Measurements from ENCODE around the gene RBM33.

RBM33 gene

DNA sequence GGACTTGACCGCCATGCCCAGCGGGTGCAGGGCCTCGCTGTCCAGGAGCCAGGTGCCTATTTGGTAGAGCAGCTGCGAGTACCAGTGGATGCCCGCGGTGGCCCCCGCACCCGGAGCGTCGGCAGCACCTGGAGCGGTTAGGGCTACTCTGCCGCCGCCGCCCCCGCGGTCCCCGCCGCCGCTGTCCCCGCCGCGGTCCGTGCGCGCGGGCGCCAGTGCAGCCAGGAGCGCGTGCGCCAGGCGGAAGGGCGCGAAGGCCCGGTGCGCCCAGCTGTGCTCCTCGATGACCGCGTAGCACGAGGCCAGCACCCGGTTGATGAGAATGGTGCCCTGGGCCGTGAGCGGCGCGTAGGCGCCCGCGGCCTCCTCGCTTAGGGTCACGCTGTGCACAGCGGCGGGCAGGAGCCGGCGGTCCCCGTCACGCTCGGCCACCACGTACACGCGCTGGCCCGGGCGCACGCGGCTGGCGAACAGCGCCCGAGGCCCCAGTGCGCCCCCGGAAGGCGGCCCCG lies 158.5 kb downstream of the RBM33 start:
- DNase-seq, result no peak

DNA sequence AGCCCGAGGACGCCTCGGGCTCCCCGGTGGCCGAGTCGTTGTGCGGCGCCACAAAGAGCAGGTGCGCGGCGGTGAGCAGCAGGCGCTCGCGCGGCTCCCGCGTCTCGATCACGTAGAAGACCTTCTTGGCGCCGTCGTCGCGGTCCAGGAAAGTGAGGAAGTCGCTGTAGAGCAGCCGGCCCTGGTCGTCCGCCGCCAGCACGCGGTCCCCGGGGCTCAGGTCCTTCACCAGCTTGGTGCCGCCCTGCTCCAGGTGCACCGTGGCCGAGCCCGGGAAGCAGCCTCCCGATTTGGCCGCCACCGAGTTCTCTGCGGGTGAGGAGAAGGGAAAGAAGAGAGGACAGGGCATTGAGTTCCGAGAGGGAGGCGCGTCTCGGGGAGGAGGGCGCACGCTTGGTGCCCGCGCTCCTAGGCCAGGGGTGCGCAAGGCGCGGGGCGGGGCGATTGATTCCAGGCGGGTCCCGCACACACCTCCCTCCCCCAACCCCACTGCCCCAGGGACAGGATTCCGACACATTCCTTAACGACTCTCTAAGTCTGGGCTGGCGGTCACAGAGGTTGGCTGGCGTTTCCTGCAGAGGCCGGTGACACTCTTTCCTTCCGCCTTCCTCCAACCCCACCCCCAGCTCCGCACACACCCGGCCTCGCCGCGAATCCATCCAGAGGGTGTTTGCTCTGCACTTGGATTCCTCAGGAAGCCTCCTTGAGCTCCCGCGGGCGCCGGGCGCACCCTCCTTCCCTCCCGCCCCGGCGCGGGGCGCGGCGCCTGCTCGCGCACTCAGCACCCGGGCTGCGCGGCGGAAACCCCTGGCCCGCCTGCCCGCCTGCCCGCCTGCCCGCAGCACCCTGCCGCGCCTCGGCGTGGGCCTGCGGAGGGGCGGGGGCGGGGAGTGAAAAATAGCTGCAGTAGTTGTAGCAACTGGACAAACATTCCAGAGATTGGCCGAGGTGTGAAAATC lies 159.2 kb downstream of the RBM33 start:
- peak; percentile 48 for DNase-seq

DNA sequence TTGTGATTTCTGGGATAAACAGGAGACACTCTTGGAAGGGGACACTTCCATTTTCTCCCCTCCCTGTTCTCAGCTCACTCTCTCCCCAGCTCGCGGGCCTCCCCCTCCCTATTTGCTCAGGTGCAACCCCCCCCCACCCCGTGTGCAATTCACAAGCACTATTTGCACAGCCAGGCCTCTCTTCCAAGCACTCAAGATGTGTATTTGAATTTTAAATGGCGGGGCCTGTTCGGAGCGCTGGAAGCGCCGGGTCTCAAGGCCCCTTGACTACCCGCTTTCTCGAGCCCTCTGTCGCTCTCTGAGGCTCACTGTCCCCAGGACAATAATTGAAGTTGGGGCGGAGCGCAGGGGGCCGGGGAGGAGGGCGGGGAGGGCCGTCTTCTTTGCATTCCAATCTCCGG lies 160.0 kb downstream of the RBM33 start:
- DNase-seq, result peak; percentile 48

DNA sequence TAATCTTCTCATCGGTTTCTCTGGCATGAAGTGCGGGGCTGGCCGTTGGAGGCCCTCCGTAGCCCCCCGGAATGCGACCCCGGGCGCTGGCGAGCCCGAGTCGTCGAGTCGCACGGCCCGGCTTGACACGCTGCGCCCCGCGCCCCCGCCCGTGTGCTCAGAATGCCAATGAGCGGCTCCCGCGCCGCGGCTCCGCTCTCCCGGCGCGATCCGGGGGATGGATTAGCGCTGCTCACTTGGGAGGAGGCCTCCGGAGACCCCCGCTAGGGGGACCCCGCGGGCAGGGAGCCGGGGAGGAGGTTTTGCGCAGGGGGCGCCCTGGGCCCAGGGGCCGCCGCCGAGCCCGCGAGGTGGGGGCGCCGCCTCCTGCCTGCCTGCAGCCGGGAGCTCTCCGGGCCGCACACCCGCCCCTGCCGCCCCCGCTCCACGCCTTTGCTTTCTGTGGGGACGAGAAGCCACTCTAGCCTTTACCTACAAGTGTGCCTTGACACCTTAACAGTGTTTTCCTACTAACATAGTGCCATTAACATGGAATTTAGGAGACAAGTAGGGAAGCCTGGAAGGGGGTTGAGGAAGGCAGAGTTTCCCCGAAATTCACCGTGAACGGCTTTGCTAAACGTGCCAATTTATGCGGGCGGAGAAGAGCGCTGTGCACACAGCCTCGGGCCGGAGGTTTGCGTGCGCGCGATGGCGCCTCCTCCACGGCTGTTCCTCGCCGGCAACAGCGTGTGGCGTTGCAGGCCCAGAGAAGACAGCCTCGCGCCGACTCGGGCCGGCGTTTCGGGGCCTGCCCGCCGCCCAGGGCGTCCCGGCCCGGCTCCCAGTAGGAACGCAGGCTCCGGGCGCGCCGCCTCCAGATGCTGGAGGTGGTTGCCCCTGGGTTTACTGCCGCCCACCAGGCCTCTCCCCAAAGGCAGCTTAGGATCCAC lies 160.7 kb downstream of the RBM33 start:
- peak; percentile 81 for DNase-seq

DNA sequence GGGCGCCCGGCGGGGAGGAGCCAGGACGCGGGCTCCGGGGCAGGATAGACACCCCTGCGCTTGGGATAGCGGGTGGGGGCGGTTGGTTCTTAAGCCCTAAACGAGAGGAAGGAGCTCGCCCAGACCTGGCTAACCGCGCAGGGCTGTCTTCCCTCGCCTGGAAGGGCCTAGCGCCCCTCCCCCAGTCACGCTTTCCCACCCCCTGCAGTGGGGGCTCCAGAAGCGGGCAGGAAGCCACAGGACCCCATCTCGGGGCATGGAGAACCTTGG lies 161.3 kb downstream of the RBM33 start:
- DNase-seq, result no peak

DNA sequence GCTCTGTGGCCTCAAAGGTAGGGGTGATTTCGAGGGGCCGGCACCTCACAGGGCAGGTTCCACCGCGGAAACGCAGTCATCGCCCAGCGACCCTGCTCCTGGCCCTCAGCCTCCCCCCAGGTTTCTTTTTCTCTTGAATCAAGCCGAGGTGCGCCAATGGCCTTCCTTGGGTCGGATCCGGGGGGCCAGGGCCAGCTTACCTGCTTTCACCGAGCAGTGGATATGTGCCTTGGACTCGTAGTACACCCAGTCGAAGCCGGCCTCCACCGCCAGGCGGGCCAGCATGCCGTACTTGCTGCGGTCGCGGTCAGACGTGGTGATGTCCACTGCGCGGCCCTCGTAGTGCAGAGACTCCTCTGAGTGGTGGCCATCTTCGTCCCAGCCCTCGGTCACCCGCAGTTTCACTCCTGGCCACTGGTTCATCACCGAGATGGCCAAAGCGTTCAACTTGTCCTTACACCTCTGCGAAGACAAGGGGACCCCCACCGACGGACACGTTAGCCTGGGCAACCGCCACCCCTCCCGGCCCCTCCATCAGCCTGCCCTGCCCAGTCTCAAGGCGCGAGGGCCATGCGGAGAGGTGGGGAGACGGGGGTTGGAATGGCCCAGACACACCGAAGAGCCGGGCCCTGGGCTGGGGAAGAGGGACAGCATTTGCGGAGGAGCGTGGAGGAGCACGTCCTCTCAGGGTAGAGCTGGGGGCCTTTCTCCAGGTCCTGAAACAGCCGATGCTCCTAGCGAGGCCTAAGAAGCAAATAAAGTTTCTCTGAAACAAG lies 161.8 kb downstream of the RBM33 start:
- no peak for DNase-seq

DNA sequence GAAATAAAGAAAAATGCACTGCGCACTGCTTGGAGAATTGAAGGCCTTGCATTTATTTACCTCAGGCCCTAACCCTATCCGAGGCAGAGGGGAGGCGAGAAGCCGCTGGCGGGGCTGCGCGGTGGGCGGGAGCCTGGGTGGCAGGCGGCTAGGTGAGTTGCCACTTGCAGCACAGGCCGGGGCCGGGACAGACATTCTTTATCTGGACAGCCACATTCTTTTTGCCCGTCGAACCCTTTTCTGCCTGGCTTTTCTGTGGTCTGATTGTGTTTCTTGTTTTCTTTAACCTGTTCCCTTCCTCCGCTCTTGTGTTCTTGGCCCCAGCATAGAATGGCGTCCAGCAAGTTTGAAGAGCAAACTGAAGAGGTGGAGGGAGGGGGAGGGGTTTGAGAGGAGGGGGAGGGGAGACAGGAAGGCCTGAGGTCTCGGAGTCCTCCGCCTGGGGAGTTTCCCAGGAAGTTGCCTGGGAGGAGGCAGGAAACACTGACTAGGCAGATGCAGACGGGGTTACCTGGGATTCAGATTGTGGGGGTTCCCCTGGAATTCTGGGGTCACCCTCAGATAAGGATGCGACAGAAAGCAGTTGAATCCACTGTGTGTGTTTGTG lies 162.7 kb downstream of the RBM33 start:
- DNase-seq, result no peak

DNA sequence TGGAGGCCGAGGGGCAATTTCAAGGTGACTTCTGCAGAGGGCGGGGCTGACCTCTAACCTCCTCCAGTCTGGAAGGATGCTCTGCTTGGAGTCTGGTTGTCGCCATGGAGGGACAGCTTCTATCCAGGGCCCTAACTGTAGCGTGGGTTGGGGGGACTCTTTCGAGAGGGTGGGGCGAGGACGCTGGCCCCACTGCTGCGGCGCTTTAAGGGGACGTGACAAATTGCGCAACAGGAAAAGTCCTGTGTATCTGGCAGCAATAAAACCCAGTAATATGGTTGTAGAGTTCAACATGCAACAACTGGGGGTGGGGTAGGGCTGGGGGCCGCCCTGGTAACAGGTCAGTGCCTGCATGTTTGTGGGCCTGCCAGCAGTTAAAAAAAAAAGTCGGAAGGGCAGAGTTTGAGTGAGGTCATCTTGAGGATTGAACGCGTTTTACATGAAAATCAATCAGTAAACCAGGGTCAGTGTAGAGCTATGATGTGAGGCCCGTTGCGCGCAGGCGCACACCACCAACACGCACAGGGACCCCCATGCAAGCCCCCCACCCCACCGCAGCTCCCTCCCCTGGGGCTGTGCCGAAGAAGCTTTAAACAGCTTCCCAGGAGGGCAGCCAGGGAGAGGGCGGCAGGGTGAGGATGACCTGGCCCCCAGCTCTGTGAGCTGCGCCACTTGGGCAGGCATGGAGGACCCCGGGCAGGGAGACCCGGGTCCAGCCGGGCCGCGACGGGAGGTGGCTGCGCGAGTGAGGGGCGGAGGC lies 163.5 kb downstream of the RBM33 start:
- DNase-seq, result no peak

DNA sequence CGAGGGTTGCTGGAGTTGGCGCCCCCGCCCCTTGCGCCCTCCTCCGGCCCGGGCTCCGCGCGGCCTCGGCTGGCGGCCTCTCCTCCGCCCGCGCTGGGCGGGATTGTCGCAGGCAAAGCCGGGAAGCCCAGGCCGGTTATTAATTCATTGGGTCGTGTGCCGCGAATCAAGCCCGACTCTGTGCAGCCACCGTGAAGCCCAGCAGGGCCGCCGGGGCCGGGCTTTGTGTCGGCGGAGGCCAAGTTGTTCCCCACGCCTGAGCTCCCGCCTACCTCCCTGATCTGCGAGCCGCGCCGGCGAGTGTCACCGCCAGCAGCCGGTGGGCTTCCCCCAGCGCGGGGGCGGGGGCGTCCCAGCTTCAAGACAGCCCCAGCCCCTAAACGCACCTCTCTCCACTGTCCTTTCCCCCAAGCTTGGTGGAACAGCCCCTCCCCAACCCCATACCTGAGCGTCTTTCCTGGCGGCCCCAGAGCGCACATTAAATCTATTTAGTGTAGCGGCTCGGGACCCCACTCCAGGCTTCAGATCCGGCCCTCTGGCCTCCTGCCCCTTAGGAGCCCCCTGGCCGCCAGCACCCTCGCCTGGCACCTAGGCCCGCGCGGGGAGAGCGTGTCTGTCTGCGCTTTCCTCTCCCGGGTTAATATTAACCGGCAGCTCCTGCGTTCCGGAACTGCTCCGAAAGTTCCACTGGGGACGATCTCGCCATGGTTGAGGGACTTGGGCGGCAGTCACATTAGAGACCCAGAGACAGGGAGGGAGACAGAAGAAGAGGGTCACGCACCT lies 164.3 kb downstream of the RBM33 start:
- no peak for DNase-seq

DNA sequence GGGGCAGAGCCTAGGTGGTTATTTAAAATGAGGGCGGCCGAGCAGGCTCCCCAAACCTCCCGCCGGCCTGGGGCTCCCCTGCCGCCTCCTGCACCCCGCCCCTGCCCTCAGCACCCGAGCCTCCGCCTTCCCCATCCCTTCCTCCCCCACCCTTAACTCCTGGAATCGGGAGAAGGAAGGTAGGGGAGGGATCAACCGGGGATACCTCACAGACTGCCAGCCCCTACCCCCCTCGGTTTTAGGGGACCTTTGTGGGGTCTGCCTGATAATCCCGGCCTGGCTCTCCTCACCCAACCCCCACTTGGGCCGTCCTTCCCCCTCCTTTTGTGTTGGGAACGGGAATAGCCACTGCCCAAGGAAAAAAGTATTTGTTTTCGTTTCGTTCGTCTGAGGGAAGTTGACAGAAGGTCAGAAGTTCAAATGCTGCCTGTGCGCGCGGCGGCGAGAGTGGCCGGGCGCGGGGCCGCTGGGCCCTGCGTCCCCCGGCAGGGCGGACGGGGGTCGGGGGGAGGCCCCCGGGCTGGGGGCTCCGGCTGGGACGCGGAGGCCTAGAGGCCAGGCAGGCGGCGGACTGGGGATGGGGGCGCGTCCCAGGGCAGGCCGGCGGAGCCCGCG lies 165.0 kb downstream of the RBM33 start:
- no peak for DNase-seq

DNA sequence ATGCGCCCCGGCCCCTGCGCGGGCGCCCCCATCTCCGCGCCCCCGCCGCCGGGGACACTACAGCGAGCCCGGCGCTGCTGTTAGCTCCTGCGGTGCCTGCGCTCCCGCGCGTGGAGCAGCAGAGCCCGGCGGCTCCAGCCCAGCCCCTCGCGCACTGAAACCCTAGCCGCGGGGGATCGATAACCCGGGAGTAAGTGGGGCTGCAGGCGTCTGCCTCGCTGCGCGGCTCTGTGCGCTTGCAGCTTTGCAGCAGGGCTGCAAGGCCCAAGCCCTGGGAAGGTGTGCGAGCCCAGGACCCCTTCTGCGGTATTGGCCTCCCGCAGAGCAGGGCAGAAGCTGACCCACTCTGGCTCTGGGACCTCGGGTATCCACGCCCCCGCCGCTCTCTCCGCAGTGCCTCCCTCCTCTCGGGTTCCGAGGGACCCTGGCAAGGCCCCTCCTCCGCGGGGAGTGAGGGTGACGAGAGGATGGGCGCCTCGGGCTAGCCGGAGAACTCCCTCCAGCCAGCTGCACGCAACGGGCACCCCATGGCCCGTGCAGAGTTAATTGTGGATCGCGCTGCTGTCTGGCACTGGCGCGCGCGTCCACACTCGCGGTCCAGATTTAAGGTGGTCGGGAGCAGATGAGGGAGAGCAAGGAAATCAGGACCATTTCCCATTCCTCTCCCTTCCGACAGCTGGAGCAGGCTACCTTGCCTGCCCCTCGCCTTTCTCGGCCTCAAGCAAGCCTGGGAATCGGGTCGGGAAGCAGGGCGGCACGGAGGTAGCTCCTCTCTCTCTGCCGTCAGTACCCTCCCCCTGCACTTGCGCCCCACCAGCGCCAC lies 165.7 kb downstream of the RBM33 start:
- no peak for DNase-seq

DNA sequence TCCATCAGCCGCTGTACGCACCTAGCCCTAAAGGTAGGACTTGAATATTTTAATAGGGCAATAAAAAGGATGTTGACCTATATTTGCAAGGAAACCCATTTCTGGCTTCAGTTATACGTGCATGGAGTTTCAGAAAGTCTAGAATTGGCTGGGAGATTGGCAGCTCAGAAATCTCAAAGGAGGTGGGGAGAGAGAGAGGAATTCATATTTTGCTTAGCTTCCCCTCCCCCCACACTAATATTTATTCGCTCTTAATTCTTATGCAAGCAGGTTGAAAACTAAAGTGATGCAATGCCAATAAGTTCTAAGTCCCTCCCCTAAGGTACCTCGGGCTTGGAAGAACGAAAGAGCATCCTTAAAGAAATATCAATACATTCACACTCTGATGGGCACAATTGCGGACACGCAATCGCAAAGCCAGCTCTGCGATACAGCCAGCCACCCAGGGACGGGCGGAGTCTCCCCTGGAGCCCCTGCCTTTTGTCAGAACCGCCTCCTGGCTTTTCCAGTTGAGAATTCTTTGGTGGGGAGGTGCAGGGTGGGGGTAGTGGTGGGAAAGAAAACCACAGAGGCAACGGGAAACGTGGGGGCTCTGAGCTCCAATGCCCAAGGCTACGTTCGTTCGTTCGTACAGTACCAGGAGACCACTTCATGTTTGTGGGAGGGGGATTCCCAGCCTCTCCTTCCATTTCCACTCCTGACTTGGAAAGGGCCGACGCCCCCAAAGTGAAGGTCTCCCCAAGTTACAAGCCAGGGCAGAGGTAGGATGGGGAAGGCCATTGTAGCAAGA lies 166.5 kb downstream of the RBM33 start:
- no peak for DNase-seq

DNA sequence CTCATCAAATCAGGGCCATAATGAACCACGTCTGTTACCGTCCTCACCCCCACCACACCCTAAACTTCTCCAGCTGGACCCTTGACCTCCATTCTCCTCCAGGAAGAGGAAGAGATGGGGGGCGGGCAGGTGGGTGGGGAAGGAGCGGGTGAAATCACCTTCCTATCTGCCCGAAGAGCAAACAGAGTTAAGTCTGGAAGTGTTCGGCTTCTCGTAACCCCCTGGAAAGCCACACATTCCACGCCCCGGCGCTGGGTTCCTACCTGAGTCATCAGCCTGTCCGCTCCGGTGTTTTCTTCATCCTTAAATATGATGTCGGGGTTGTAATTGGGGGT lies 167.1 kb downstream of the RBM33 start:
- no peak for DNase-seq

DNA sequence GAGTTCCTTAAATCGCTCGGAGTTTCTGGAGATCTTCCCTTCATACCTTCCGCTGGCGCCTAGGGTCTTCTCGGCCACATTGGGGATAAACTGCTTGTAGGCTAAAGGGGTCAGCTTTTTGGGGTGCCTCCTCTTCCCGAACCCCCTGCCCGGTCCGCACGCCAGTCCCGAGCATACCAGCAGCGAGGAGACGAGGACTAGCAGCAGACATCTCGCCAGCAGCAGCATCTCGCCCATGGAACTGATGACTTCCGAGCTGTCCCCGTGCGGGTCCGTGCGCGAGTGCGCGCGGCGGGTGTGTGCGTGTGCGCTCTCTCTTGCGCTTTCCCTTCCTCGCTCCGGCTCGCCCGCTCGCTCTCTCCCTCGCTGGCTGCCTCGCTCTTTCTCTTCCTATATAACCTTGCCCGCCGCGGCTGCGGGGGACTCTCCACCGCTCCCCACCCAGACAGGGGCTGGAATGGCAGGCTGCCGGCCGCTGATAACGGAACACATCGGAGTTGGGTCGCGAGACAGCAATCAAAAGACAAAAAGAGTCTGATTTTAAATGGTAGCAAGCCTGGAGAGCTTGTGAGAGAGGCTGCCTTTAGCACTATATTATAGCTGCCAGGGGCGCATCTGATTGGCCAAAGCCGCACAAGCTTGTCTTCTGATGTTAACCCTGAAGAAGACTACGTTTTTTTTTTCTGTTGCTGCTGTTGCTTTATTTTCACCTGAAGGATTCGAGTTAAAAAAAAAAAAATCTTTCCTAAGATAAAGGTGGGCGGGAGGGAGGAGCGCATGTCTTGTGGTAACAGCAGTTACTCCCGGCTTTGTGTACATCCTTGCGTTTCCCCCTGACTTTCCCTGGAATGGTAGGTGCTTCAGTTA lies 167.7 kb downstream of the RBM33 start, which contains the start of gene SHH:
TSS of gene SHH (minus strand) at position 569 of the 867 bp plus-strand sequence. CDS start at position 228, 341 bp downstream.
- DNase-seq, result peak; percentile 33

DNA sequence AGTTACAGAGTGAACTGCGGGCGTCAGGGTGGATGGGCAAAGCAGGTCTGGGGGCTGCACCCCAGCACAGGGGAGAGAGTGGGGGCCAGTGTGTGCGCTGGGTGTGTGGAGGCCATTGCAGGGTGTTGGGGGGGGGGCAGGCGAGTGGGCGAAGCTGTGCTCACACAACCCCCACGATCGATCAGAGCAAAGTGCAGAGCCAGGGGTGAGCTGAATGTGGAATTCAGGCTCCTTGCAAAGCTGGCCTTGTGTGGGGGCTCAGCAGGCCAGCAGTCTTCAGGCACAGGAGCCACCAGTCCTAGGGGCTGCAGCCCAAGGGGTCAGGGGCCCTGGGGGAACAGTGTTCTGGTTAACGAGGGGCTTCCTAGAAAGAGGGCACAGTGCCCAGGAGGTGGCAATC lies 168.7 kb downstream of the RBM33 start:
- DNase-seq, result no peak

DNA sequence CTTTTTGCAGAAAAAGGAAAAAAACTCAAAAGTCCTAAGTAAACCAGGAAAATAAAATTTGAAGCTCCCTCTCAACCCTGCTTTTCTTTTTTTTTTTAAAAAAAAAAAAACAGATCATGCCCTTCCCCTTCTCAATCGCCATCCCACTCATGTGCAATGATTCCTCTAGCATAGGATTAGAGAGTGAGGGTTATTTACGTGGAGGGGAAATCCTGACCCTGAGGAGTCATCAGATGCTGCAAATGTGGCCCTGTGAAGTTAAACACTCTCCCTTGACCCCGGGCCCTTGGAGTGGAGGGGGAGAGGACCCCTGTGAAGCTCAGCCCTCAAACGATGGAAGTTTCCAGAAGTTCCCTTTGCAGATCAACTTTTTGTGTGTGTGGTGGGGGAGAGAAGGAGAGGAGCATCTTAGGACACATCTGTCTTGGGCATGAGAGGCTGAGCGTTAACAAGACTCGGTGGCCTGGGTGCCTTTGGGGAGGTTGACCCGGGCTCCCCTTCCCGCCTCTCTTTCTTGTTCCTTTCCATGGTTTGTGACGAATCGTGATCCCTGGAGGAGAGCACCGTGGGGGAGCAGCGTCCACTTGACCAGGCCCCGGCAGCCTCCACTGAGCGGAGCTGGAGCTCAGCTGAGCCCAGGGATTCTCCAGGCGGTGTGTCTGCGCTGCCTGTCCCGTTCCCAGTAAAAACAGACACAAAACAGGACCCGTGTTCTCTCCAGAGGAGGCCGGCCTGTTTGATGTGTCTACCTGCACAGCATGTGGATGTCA lies 169.3 kb downstream of the RBM33 start:
- DNase-seq, result no peak
